ENCODE measurements around the gene RASAL2.

DNA sequence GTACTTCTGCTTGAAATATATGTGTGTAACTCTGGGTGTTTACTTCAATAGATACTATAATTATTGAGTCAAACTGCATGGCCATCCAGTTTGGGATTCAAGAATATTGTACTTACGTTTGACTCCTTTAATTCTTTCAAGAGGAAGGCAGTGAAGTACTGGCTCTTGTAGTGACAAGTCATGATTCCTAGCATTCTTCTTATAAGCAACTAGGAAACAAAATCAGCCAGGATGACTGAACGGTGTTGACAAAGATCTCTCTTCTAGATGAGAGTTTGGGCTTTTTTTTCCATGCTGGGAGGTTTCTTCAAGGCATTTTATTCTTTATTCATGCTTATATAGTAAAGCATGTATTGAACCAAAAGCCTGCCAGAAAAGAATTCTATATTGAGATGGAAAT, 344.5 kb downstream of the RASAL2 start:
- TF ChIP-seq POLR2A (IDR thresholded peaks at IDR 0.05), result no peak
- TF ChIP-seq, protein P1, sequence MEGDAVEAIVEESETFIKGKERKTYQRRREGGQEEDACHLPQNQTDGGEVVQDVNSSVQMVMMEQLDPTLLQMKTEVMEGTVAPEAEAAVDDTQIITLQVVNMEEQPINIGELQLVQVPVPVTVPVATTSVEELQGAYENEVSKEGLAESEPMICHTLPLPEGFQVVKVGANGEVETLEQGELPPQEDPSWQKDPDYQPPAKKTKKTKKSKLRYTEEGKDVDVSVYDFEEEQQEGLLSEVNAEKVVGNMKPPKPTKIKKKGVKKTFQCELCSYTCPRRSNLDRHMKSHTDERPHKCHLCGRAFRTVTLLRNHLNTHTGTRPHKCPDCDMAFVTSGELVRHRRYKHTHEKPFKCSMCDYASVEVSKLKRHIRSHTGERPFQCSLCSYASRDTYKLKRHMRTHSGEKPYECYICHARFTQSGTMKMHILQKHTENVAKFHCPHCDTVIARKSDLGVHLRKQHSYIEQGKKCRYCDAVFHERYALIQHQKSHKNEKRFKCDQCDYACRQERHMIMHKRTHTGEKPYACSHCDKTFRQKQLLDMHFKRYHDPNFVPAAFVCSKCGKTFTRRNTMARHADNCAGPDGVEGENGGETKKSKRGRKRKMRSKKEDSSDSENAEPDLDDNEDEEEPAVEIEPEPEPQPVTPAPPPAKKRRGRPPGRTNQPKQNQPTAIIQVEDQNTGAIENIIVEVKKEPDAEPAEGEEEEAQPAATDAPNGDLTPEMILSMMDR (IDR thresholded peaks at IDR 0.05), result no peak
